RWPE2 (cell line): ENCODE measurements around the gene ENO4.

Experiments used
- ATAC-seq: fragments of 200-7000 bp; cut with Tn5 transposase; 3 replicates; pipeline ENCODE4 v1.9.1; 2021; ENCODE audit warnings: low read depth
- DNase-seq: peaks from one replicate; pipeline ENCODE4 v3.0.0-alpha.2; 2020; ENCODE audit warnings: low spot score
- H3K27ac ChIP-seq: fragments of 450-650 bp; 2 replicates; pipeline ENCODE4 v1.5.1; 2017; ENCODE audit warnings: mild to moderate bottlenecking; ENCODE audit not compliant: poor library complexity, severe bottlenecking
- H3K27me3 ChIP-seq: fragments of 250-450 bp; sonication (Bioruptor Pico); 2 replicates; pipeline ENCODE4 v1.5.1; 2021; ENCODE audit warnings: mild to moderate bottlenecking, moderate library complexity; ENCODE audit not compliant: insufficient read depth, poor library complexity, severe bottlenecking
- H3K36me3 ChIP-seq: fragments of 250-450 bp; sonication (Bioruptor Pico); 2 replicates; pipeline ENCODE4 v1.5.1; 2020; ENCODE audit warnings: low read depth, mild to moderate bottlenecking, moderate library complexity
- H3K4me1 ChIP-seq: fragments of 250-450 bp; sonication (Bioruptor Pico); 2 replicates; pipeline ENCODE4 v1.5.1; 2021; ENCODE audit warnings: mild to moderate bottlenecking, moderate library complexity; ENCODE audit not compliant: insufficient read depth, poor library complexity, severe bottlenecking
- H3K4me3 ChIP-seq: fragments of 250-450 bp; sonication (Bioruptor Pico); 2 replicates; pipeline ENCODE4 v1.5.1; 2021; ENCODE audit warnings: mild to moderate bottlenecking, moderate library complexity; ENCODE audit not compliant: severe bottlenecking
- H3K9me3 ChIP-seq: fragments of 250-450 bp; sonication (Bioruptor Pico); 2 replicates; pipeline ENCODE4 v1.5.1; 2021; ENCODE audit warnings: mild to moderate bottlenecking, moderate library complexity; ENCODE audit not compliant: severe bottlenecking
- TF ChIP-seq, protein P1 (sequence below): fragments of 450-650 bp; IDR thresholded peaks from one replicate; pipeline ENCODE4 v1.5.1; 2017; ENCODE audit warnings: mild to moderate bottlenecking, moderate library complexity; ENCODE audit not compliant: poor library complexity, severe bottlenecking

ENO4 gene

GRCh38 chr10:116926426-116926825 lies 77.1 kb downstream of the ENO4 start:
- DNase-seq (no peak), ATAC-seq (no peak)
- TF ChIP-seq, protein P1, sequence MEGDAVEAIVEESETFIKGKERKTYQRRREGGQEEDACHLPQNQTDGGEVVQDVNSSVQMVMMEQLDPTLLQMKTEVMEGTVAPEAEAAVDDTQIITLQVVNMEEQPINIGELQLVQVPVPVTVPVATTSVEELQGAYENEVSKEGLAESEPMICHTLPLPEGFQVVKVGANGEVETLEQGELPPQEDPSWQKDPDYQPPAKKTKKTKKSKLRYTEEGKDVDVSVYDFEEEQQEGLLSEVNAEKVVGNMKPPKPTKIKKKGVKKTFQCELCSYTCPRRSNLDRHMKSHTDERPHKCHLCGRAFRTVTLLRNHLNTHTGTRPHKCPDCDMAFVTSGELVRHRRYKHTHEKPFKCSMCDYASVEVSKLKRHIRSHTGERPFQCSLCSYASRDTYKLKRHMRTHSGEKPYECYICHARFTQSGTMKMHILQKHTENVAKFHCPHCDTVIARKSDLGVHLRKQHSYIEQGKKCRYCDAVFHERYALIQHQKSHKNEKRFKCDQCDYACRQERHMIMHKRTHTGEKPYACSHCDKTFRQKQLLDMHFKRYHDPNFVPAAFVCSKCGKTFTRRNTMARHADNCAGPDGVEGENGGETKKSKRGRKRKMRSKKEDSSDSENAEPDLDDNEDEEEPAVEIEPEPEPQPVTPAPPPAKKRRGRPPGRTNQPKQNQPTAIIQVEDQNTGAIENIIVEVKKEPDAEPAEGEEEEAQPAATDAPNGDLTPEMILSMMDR: no peak
- Histone ChIP-seq H3K9me3 (no peaks in the 10 kb centered on the region), H3K36me3 (peaks cover 41% of the 10 kb centered on the region), H3K27me3 (no peaks in the 10 kb centered on the region), H3K4me1 (no peaks in the 10 kb centered on the region), H3K27ac (no peak overlapping the region), H3K4me3 (no peak overlapping the region)

DNA sequence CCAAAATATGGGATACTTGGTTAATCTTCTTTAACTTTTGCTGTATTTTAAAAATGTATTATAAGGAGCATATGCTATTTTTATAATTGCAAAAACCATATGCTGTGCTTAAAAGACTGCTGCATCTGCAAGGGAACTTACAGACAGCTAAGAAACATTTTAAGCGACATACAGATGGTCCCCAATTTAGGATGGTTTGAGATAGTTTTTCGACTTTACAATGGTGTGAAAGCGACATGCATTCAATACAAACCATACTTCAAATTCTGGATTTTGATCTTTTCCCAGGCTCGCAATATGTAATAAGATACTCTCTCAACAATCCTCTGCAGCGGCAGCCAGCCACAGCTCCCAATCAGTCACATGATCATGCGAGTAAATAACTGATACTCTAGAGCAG lies 82.5 kb downstream of the ENO4 start:
- TF ChIP-seq, protein P1: no peak
- Histone ChIP-seq H3K9me3 (no peaks in the 10 kb centered on the region), H3K4me3 (no peak overlapping the region), H3K4me1 (no peaks in the 10 kb centered on the region), H3K36me3 (peaks cover 47% of the 10 kb centered on the region), H3K27ac (no peak overlapping the region), H3K27me3 (no peaks in the 10 kb centered on the region)
- DNase-seq (no peak), ATAC-seq (no peak)
